Measurements from ENCODE around the gene CCDC33. TPM values are rescaled to one million over a fixed set of nuclear protein-coding genes. Genes with fewer than 3 reads are reported as not detected.

The CCDC33 gene
- total and polyA plus RNA-seq, 12 donors = not detected

DNA sequence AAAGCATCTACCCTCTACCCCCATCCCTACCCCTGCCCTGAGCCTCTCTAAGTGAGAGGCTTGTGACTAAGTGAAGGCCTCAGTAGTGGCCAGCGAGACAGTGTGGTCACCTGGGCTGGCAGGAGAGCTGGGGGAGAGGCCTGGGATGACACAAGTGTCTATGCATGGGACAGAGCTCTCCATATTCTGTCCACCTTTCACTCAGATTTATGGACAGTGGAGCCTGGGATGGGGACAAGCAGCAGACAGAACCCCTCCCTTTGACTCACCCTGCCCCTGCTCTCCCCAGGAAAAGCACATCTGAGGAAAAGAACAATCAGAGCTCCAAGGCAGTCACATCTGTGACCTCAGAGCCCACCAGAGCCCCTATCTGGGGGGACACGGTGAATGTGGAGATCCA is 26.0 kb downstream of the CCDC33 start:
- intact Hi-C loops (cut with DNase I) = no loop called here
- Histone ChIP-seq H3K27ac (no peak overlapping the region), H3K4me1 (peaks cover 0 to 18% (median 0%) of the 10 kb centered on the region in 9 donors), H3K36me3 (no peaks in the 10 kb centered on the region), H3K4me3 (no peak overlapping the region), H3K27me3 (peaks cover 5 to 69% (median 20%) of the 10 kb centered on the region in 7 donors), H3K9me3 (no peaks in the 10 kb centered on the region)
- DNase-seq (no peak), ATAC-seq (no peak)
- TF ChIP-seq, protein P1, sequence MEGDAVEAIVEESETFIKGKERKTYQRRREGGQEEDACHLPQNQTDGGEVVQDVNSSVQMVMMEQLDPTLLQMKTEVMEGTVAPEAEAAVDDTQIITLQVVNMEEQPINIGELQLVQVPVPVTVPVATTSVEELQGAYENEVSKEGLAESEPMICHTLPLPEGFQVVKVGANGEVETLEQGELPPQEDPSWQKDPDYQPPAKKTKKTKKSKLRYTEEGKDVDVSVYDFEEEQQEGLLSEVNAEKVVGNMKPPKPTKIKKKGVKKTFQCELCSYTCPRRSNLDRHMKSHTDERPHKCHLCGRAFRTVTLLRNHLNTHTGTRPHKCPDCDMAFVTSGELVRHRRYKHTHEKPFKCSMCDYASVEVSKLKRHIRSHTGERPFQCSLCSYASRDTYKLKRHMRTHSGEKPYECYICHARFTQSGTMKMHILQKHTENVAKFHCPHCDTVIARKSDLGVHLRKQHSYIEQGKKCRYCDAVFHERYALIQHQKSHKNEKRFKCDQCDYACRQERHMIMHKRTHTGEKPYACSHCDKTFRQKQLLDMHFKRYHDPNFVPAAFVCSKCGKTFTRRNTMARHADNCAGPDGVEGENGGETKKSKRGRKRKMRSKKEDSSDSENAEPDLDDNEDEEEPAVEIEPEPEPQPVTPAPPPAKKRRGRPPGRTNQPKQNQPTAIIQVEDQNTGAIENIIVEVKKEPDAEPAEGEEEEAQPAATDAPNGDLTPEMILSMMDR (IDR thresholded peaks at IDR 0.05) = no peak
- WGBS, 2 donors = 84 to 87% methylated on average over 2 of the region's 2 CpGs

GRCh38 chr15:74262625-74263024 is 26.5 kb downstream of the CCDC33 start:
- no peaks in the 10 kb centered on the region for H3K36me3 ChIP-seq
- ATAC-seq (peak in 1 of 8 donors; percentile 15), DNase-seq (no peak)
- H3K27ac ChIP-seq = no peak overlapping the region
- no peaks in the 10 kb centered on the region for H3K9me3 ChIP-seq
- intact Hi-C loops (cut with DNase I) = no loop called here
- TF ChIP-seq, protein P1 (IDR thresholded peaks at IDR 0.05) = no peak
- no peak overlapping the region for H3K4me3 ChIP-seq
- WGBS, 2 donors = 45 to 61% methylated on average over 5 of the region's 5 CpGs
- H3K27me3 ChIP-seq = peaks cover 5 to 71% (median 24%) of the 10 kb centered on the region in 7 donors
- H3K4me1 ChIP-seq = peaks cover 0 to 18% (median 0%) of the 10 kb centered on the region in 9 donors

GRCh38 chr15:74263466-74263865 is 27.3 kb downstream of the CCDC33 start:
- Histone ChIP-seq H3K9me3 (no peaks in the 10 kb centered on the region), H3K4me1 (peaks cover 0 to 18% (median 0%) of the 10 kb centered on the region in 9 donors), H3K36me3 (no peaks in the 10 kb centered on the region), H3K27ac (no peak overlapping the region), H3K4me3 (no peak overlapping the region), H3K27me3 (peaks cover 5 to 76% (median 24%) of the 10 kb centered on the region in 7 donors)
- TF ChIP-seq, protein P1 (IDR thresholded peaks at IDR 0.05) = no peak
- ATAC-seq = no peak
- no peak for DNase-seq
- intact Hi-C loops (cut with DNase I) = no loop called here
- 67 to 74% methylated on average over 5 of the region's 5 CpGs for WGBS, 2 donors

DNA sequence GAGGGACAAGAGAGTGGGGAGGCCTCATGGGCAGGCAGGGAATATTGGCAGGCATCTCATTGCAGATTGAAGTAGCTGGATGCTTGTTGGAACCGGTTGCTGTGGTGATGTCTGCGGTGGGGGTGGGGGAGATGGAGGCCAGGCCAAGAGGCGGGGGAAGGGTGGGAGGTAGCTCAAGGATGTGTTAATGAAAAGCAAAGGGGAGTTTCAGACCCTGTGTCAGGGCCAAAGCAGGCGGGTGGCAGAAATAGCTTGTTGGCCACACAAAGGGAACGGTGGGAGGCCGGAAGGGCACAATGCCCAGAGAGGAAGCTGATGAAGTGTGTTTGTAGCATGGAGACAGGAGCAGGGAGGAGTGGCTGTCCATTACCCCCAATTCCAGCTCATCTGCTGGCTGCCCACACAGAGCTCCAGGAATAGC is 28.0 kb downstream of the CCDC33 start:
- intact Hi-C loops (cut with DNase I) = no loop called here
- TF ChIP-seq, protein P1 (IDR thresholded peaks at IDR 0.05) = no peak
- H3K27me3 ChIP-seq = peaks cover 5 to 70% (median 24%) of the 10 kb centered on the region in 7 donors
- 30 to 44% methylated on average over 6 of the region's 6 CpGs for WGBS, 2 donors
- H3K4me3 ChIP-seq = no peak overlapping the region
- ATAC-seq (no peak), DNase-seq (no peak)
- H3K27ac ChIP-seq = no peak overlapping the region
- peaks cover 0 to 14% (median 0%) of the 10 kb centered on the region in 9 donors for H3K4me1 ChIP-seq
- H3K36me3 ChIP-seq = no peaks in the 10 kb centered on the region
- no peaks in the 10 kb centered on the region for H3K9me3 ChIP-seq

Measured in heart right ventricle (tissue), 16 donors.